Tibial artery (tissue), 4 donors: Measurements from ENCODE around the gene VPS50.

ENCODE experiments used
- DNase-seq, 2 donors: peaks; one replicate each; pipeline ENCODE4 v3.0.0-alpha.2; 2019
- H3K27ac ChIP-seq, 2 donors: fragments of 200-600 bp; sonication (generic) in 1 of 2; 1 replicate in 1 of 2; 2 replicates in 1 of 2; pipeline ENCODE4 v1.5.1; 2018 to 2019; ENCODE audit warnings: mild to moderate bottlenecking in 1 of 2
- H3K27me3 ChIP-seq, 2 donors: fragments of 200-600 bp; sonication (generic) in 1 of 2; one replicate each; pipeline versions ENCODE4 v1.5.1 to v1.6.0; 2016 to 2019
- H3K36me3 ChIP-seq, 3 donors: fragments of 200-600 bp; sonication (generic) in 2 of 3; one replicate each; pipeline ENCODE4 v1.5.1; 2016 to 2019; ENCODE audit warnings: mild to moderate bottlenecking in 2 of 3
- H3K4me1 ChIP-seq, 4 donors: fragments of 200-600 bp; sonication (generic) in 2 of 4; 1 replicate in 3 of 4; 2 replicates in 1 of 4; pipeline ENCODE4 v1.5.1; 2016 to 2019
- H3K4me3 ChIP-seq, 2 donors: fragments of 200-600 bp; sonication (generic) in 1 of 2; 1 replicate in 1 of 2; 2 replicates in 1 of 2; pipeline ENCODE4 v1.5.1; 2018 to 2019; ENCODE audit warnings: mild to moderate bottlenecking in 2 of 2
- H3K9me3 ChIP-seq, 3 donors: fragments of 200-600 bp; sonication (generic) in 1 of 3; one replicate each; pipeline ENCODE4 v1.5.1; 2016 to 2019
- intact Hi-C: fragments of 100-400 bp; cut with DNase I; formaldehyde crosslinking; loops from one replicate; pipeline ENCODE4 v1.15.0; 2023; ENCODE audit warnings: low total_unique reads
- TF ChIP-seq, protein P1 (sequence below), 2 experiments: fragments of 200-600 bp in 1 of 2; fragments of 450-650 bp in 1 of 2; IDR thresholded peaks; one replicate each; pipeline ENCODE4 v1.5.1; 2017 to 2019; ENCODE audit warnings: antibody characterized with exemption in 2 of 2, mild to moderate bottlenecking in 1 of 2, moderate library complexity in 1 of 2

Gene VPS50

DNA sequence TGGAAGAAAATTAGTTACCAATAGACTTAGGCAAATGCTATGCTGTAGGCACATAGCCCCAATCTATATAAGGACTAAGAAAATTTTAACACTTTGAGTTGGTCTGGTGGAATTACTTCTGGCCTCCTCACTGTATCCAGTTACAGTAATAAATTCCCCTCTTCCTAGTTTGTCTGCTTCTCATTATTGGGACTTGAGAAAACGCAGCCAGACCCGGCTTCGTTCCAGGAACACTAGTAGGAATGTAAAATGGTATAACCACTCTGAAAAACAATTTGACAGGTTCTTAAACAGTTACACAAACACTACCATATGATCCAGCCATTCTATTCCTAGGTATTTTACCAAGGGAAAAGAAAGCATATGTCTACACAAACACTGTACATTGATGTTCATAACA lies 150.2 kb downstream of the VPS50 start:
- DNase-seq, result no peak
- Histone ChIP-seq H3K9me3 (no peaks in the 10 kb centered on the region), H3K27ac (no peak overlapping the region), H3K27me3 (no peaks in the 10 kb centered on the region), H3K36me3 (no peaks in the 10 kb centered on the region), H3K4me3 (no peak overlapping the region), H3K4me1 (no peaks in the 10 kb centered on the region)
- TF ChIP-seq, protein P1, sequence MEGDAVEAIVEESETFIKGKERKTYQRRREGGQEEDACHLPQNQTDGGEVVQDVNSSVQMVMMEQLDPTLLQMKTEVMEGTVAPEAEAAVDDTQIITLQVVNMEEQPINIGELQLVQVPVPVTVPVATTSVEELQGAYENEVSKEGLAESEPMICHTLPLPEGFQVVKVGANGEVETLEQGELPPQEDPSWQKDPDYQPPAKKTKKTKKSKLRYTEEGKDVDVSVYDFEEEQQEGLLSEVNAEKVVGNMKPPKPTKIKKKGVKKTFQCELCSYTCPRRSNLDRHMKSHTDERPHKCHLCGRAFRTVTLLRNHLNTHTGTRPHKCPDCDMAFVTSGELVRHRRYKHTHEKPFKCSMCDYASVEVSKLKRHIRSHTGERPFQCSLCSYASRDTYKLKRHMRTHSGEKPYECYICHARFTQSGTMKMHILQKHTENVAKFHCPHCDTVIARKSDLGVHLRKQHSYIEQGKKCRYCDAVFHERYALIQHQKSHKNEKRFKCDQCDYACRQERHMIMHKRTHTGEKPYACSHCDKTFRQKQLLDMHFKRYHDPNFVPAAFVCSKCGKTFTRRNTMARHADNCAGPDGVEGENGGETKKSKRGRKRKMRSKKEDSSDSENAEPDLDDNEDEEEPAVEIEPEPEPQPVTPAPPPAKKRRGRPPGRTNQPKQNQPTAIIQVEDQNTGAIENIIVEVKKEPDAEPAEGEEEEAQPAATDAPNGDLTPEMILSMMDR (IDR thresholded peaks at IDR 0.05), result no peak
- intact Hi-C loops, result no loop called here

DNA sequence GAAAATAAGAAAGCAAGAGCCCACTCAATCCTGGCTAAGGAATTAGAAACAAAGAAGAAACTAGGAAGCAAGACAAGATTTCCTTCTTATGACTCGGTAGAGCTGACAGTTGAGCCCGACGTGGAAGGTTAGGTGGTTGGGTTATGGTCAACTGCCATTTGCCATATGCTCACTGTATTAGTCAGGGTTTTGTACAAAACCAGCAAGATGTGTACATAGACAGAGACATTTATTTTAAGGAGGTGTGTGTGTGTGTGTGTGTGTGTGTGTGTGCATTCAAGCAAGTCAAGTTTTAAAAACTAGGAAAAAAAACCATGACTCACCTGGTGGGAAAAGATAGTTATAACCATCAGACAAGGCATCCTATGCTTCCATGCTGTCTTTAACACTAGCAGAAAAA lies 158.5 kb downstream of the VPS50 start:
- DNase-seq, result no peak
- H3K4me1 ChIP-seq, result no peaks in the 10 kb centered on the region
- intact Hi-C loops, result no loop called here
- H3K9me3 ChIP-seq, result no peaks in the 10 kb centered on the region
- no peaks in the 10 kb centered on the region for H3K36me3 ChIP-seq
- TF ChIP-seq, protein P1 (IDR thresholded peaks at IDR 0.05), result no peak
- H3K27me3 ChIP-seq, result no peaks in the 10 kb centered on the region
- H3K27ac ChIP-seq, result no peak overlapping the region
- H3K4me3 ChIP-seq, result no peak overlapping the region

DNA sequence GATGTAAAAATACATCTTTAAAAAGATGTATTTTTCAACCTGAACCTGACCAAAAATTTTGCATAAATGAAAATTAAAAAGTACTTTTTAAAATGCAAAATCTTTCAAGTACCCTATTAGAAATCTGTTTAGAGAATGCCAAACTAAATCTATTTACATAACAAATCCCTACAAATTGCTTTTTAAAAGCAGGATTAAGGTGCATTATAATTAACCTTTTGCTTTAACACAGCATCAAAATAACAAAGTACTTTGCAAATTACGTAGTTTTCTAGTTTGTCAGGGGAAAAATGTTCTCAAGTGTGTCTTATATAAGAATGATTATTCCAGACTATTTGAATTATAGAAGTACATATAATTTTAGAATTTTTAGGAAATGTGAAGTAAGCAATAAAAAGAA lies 160.8 kb downstream of the VPS50 start:
- Histone ChIP-seq H3K27me3 (no peaks in the 10 kb centered on the region), H3K4me1 (no peaks in the 10 kb centered on the region), H3K4me3 (no peak overlapping the region), H3K27ac (no peak overlapping the region), H3K36me3 (no peaks in the 10 kb centered on the region), H3K9me3 (no peaks in the 10 kb centered on the region)
- intact Hi-C loops, result no loop called here
- no peak for DNase-seq
- TF ChIP-seq, protein P1 (IDR thresholded peaks at IDR 0.05), result no peak

DNA sequence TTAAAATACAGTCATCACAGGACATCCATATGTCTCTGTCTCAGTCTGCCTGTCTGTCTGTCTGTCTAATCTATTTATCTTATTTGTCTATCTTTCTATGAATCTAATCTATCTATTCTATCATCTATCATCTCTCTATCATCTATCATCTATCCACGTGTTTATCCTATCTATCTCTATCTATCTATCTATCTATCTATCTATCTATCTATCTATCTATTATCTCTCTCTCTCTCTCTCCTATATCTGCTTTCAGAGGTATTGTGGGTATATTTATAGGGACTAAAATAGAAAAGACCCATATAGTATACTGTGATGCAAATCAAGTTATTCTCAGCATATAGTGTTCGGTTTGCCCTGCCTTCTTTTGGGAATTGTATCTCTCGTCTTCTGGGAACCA lies 167.5 kb downstream of the VPS50 start:
- DNase-seq, result no peak
- intact Hi-C loops, result no loop called here
- TF ChIP-seq, protein P1 (IDR thresholded peaks at IDR 0.05), result no peak

DNA sequence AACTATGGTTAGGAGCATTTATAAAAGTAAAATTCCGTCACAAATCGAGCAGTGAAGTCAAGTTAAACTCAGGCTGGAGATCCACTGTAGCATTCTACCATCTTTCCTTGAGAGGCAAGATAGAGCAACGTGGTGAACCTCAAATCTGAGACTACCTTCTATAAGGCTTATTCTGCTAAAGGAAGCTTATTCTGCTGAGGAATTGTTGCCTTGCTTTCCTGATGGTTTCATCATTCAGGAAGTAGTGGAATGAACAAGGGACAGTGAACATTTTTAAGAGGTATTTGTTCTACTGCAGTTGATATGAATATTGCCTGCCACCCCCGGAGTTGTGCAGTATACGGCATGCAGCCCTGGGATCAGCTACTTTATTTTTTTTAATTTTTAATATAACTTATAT lies 170.8 kb downstream of the VPS50 start:
- Histone ChIP-seq H3K9me3 (peaks cover 0 to 8% (median 7%) of the 10 kb centered on the region in 3 donors), H3K4me3 (no peak overlapping the region), H3K36me3 (no peaks in the 10 kb centered on the region), H3K4me1 (no peaks in the 10 kb centered on the region), H3K27ac (no peak overlapping the region), H3K27me3 (no peaks in the 10 kb centered on the region)
- intact Hi-C loops, result no loop called here
- TF ChIP-seq, protein P1 (IDR thresholded peaks at IDR 0.05), result no peak
- DNase-seq, result no peak

More for the DNA sequence above, 167.5 kb downstream of the VPS50 start:
- H3K27ac ChIP-seq, result no peak overlapping the region
- H3K4me3 ChIP-seq, result no peak overlapping the region
- no peaks in the 10 kb centered on the region for H3K36me3 ChIP-seq
- H3K27me3 ChIP-seq, result no peaks in the 10 kb centered on the region
- no peaks in the 10 kb centered on the region for H3K4me1 ChIP-seq
- no peaks in the 10 kb centered on the region for H3K9me3 ChIP-seq

DNA sequence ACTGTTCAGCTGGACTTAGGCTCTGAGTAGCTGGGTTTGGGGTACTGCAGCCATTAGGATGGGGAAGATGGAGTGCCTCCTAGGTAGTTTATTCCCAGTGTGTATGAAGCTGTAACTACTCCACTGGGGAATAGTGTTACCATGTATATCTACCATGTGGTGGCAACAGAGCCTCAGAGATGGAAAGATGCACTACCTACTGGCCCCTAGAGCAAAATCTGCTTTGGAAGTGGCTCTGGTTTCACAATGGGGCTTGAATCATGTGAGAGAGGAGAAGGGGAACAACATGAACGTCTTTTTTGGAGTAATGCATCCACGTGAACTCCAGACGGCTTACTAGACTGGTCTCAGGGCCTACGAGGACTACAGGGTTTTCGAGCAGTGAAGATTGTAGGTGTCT lies 175.1 kb downstream of the VPS50 start:
- intact Hi-C loops, result no loop called here
- DNase-seq, result no peak
- H3K4me1 ChIP-seq, result no peaks in the 10 kb centered on the region
- no peaks in the 10 kb centered on the region for H3K27me3 ChIP-seq
- H3K9me3 ChIP-seq, result peaks cover 0 to 8% (median 7%) of the 10 kb centered on the region in 3 donors
- TF ChIP-seq, protein P1 (IDR thresholded peaks at IDR 0.05), result no peak
- H3K4me3 ChIP-seq, result no peak overlapping the region
- no peaks in the 10 kb centered on the region for H3K36me3 ChIP-seq
- H3K27ac ChIP-seq, result no peak overlapping the region
